Activated CD4-positive, alpha-beta memory T cell treated with anti-CD3 and anti-CD28 coated beads, Interleukin-2, amount 10 ng/mL, durations not matched to agents 7 days and 5 days (primary cell): Measurements from ENCODE around the gene MRM1. TPM values are rescaled to one million over a fixed set of nuclear protein-coding genes. Genes with fewer than 3 reads are reported as not detected.
"Not testable (repeated sequence)": the region's sequence is repeated elsewhere in the genome, so short reads cannot be mapped to it uniquely, and the experiment has no call there.

Source experiments
- CTCF ChIA-PET: fragments of 350-600 bp; sonication (Branson Sonifier 250); formaldehyde crosslinking; loops from one replicate; lab custom pipeline; 2021; ENCODE audit warnings: antibody characterized with exemption, inconsistent platforms; lab: Charles Lee
- POLR2A ChIA-PET: fragments of 350-600 bp; sonication (Branson Sonifier 250); formaldehyde crosslinking; loops from one replicate; lab custom pipeline; 2021; ENCODE audit warnings: antibody characterized with exemption; lab: Charles Lee
- DNase-seq: peaks from one replicate; pipeline ENCODE4 v3.0.0-alpha.2; 2020
- H3K27ac Mint-ChIP-seq: one replicate; pipeline ENCODE4 v1.8.0; 2021; ENCODE audit warnings: mild to moderate bottlenecking, mixed read lengths
- H3K27me3 Mint-ChIP-seq: one replicate; pipeline ENCODE4 v1.8.0; 2021; ENCODE audit warnings: mixed read lengths
- H3K36me3 Mint-ChIP-seq: one replicate; pipeline ENCODE4 v1.8.0; 2021; ENCODE audit warnings: low read depth, mixed read lengths
- H3K4me1 Mint-ChIP-seq: one replicate; pipeline ENCODE4 v1.8.0; 2021; ENCODE audit warnings: mixed read lengths
- H3K4me3 Mint-ChIP-seq: one replicate; pipeline ENCODE4 v1.8.0; 2021; ENCODE audit warnings: mild to moderate bottlenecking, mixed read lengths
- H3K9me3 Mint-ChIP-seq: one replicate; pipeline ENCODE4 v1.8.0; 2021; ENCODE audit warnings: mixed read lengths
- total RNA-seq, 2 experiments: library from RNA; stranded (reverse); gene quantifications; one replicate each; pipeline ENCODE4 v1.2.3, GENCODE V29; 2021

Gene MRM1
- total RNA-seq, 2 experiments from 2014 or later = 7.3 to 8.4 TPM

- H3K27me3 Mint-ChIP-seq = no peaks in the 10 kb centered on the region
- peak overlapping the region; percentile 83 for H3K4me3 Mint-ChIP-seq
- DNase-seq = peak; percentile 69
- H3K9me3 Mint-ChIP-seq = no peaks in the 10 kb centered on the region
- ChIA-PET POLR2A (interaction anchor here (0.9 to 3.2 kb wide), 10 partner anchors 11 to 756 kb away, joined by 3 to 51 read pairs (median 7); partner anchors contain the start of genes AATF, DHRS11, GGNBP2 and MYO19), CTCF (interaction anchor here (0.6 to 4.1 kb wide), 29 partner anchors 8 to 823 kb away, joined by 3 to 35 read pairs (median 5); partner anchors contain the start of genes DHRS11, MYO19 and PIGW)
- peaks cover 1% of the 10 kb centered on the region for H3K36me3 Mint-ChIP-seq
- H3K27ac Mint-ChIP-seq = peak overlapping the region; percentile 80
- H3K4me1 Mint-ChIP-seq = peaks cover 41% of the 10 kb centered on the region
Observed at GRCh38 chr17:36602924-36603384, 1.6 kb downstream of the MRM1 start.

- H3K4me3 Mint-ChIP-seq, CTCF ChIA-PET, DNase-seq, H3K27ac Mint-ChIP-seq, H3K27me3 Mint-ChIP-seq, POLR2A ChIA-PET, H3K9me3 Mint-ChIP-seq, H3K36me3 Mint-ChIP-seq: not testable (repeated sequence)
- peaks cover 54% of the 10 kb centered on the region for H3K4me1 Mint-ChIP-seq
Observed at GRCh38 chr17:36605028-36605427, 3.6 kb downstream of the MRM1 start.

- DNase-seq = no peak
- Mint-ChIP-seq H3K27me3 (no peaks in the 10 kb centered on the region), H3K27ac (peak overlapping the region; percentile 16), H3K4me1 (peaks cover 38% of the 10 kb centered on the region), H3K9me3 (no peaks in the 10 kb centered on the region), H3K36me3 (peaks cover 7% of the 10 kb centered on the region), H3K4me3 (no peak overlapping the region)
- ChIA-PET POLR2A (no interaction called here), CTCF (interaction anchor here (0.7 kb wide), 1 partner anchor 396 kb away, joined by 3 read pairs; no protein-coding TSS in a partner anchor)
Observed at GRCh38 chr17:36608280-36608679, 6.9 kb downstream of the MRM1 start.

GRCh38 chr17:36608794-36609497 is 7.6 kb downstream of the MRM1 start:
- ChIA-PET CTCF (interaction anchor here (0.7 kb wide), 1 partner anchor 395 kb away, joined by 3 read pairs; no protein-coding TSS in a partner anchor), POLR2A (no interaction called here)
- Mint-ChIP-seq H3K27me3 (no peaks in the 10 kb centered on the region), H3K9me3 (no peaks in the 10 kb centered on the region), H3K4me1 (peaks cover 35% of the 10 kb centered on the region), H3K4me3 (no peak overlapping the region), H3K36me3 (peaks cover 7% of the 10 kb centered on the region), H3K27ac (no peak overlapping the region)
- peak; percentile 33 for DNase-seq

- H3K36me3 Mint-ChIP-seq = peaks cover 7% of the 10 kb centered on the region
- no peak for DNase-seq
- H3K4me1 Mint-ChIP-seq = peaks cover 29% of the 10 kb centered on the region
- H3K27me3 Mint-ChIP-seq = no peaks in the 10 kb centered on the region
- ChIA-PET CTCF (interaction anchor here (1.8 kb wide), 1 partner anchor 9 kb away, joined by 7 read pairs; the partner anchor contains the start of gene MRM1), POLR2A (no interaction called here)
- no peak overlapping the region for H3K4me3 Mint-ChIP-seq
- no peak overlapping the region for H3K27ac Mint-ChIP-seq
- no peaks in the 10 kb centered on the region for H3K9me3 Mint-ChIP-seq
Observed at GRCh38 chr17:36609498-36609862, 8.1 kb downstream of the MRM1 start.

GRCh38 chr17:36610474-36610873 is 9.1 kb downstream of the MRM1 start:
- Mint-ChIP-seq H3K27me3 (no peaks in the 10 kb centered on the region), H3K27ac (no peak overlapping the region), H3K4me3 (no peak overlapping the region)

GRCh38 chr17:36611345-36612072 is 10.1 kb downstream of the MRM1 start:
- DNase-seq = no peak
- no peaks in the 10 kb centered on the region for H3K9me3 Mint-ChIP-seq
- ChIA-PET CTCF (no interaction called here), POLR2A (no interaction called here)
- H3K27me3 Mint-ChIP-seq = no peaks in the 10 kb centered on the region
- H3K4me1 Mint-ChIP-seq = peaks cover 15% of the 10 kb centered on the region
- peaks cover 7% of the 10 kb centered on the region for H3K36me3 Mint-ChIP-seq
- no peak overlapping the region for H3K4me3 Mint-ChIP-seq
- no peak overlapping the region for H3K27ac Mint-ChIP-seq

More at GRCh38 chr17:36610474-36610873, 9.1 kb downstream of the MRM1 start:
- Mint-ChIP-seq H3K36me3 (peaks cover 7% of the 10 kb centered on the region), H3K9me3 (no peaks in the 10 kb centered on the region), H3K4me1 (peaks cover 22% of the 10 kb centered on the region)
- no peak for DNase-seq
- CTCF ChIA-PET = interaction anchor here (1.8 kb wide), 1 partner anchor 10 kb away, joined by 7 read pairs; the partner anchor contains the start of gene MRM1
- POLR2A ChIA-PET = no interaction called here

- CTCF ChIA-PET = no interaction called here
- Mint-ChIP-seq H3K4me1 (peaks cover 15% of the 10 kb centered on the region), H3K4me3 (no peak overlapping the region), H3K36me3 (peaks cover 7% of the 10 kb centered on the region), H3K27ac (no peak overlapping the region), H3K9me3 (no peaks in the 10 kb centered on the region), H3K27me3 (no peaks in the 10 kb centered on the region)
- POLR2A ChIA-PET = no interaction called here
- DNase-seq = no peak
Observed at GRCh38 chr17:36612323-36612722, 10.9 kb downstream of the MRM1 start.

- H3K27me3 Mint-ChIP-seq = no peaks in the 10 kb centered on the region
- no peaks in the 10 kb centered on the region for H3K9me3 Mint-ChIP-seq
- POLR2A ChIA-PET = no interaction called here
- H3K4me3 Mint-ChIP-seq = no peak overlapping the region
- peaks cover 11% of the 10 kb centered on the region for H3K4me1 Mint-ChIP-seq
- peaks cover 4% of the 10 kb centered on the region for H3K36me3 Mint-ChIP-seq
- H3K27ac Mint-ChIP-seq = no peak overlapping the region
- CTCF ChIA-PET = interaction anchor here (0.9 to 1.3 kb wide), 2 partner anchors 9 to 13 kb away, joined by 3 to 4 read pairs; no protein-coding TSS in a partner anchor
- DNase-seq = no peak
Observed at GRCh38 chr17:36613155-36613554, 11.8 kb downstream of the MRM1 start.

- Mint-ChIP-seq H3K4me3 (no peak overlapping the region), H3K9me3 (no peaks in the 10 kb centered on the region), H3K27ac (no peak overlapping the region), H3K4me1 (peaks cover 2% of the 10 kb centered on the region), H3K27me3 (no peaks in the 10 kb centered on the region), H3K36me3 (no peaks in the 10 kb centered on the region)
- DNase-seq = no peak
- ChIA-PET POLR2A (interaction anchor here (0.8 kb wide), 1 partner anchor 11 kb away, joined by 3 read pairs; no protein-coding TSS in a partner anchor), CTCF (interaction anchor here (0.7 to 1.3 kb wide), 3 partner anchors 10 to 12 kb away, joined by 3 to 4 read pairs (median 3); no protein-coding TSS in a partner anchor)
Observed at GRCh38 chr17:36614081-36614480, 12.7 kb downstream of the MRM1 start.

- Mint-ChIP-seq H3K4me3 (no peak overlapping the region), H3K4me1 (no peaks in the 10 kb centered on the region), H3K9me3 (no peaks in the 10 kb centered on the region), H3K27ac (no peak overlapping the region), H3K36me3 (no peaks in the 10 kb centered on the region), H3K27me3 (no peaks in the 10 kb centered on the region)
- ChIA-PET POLR2A (interaction anchor here (0.8 to 0.9 kb wide), 2 partner anchors 12 to 13 kb away, joined by 3 read pairs; partner anchors contain the start of gene MRM1), CTCF (no interaction called here)
- no peak for DNase-seq
Observed at GRCh38 chr17:36614933-36615332, 13.6 kb downstream of the MRM1 start.

GRCh38 chr17:36616061-36617029 is 15.0 kb downstream of the MRM1 start:
- H3K4me3 Mint-ChIP-seq = no peak overlapping the region
- ChIA-PET CTCF (interaction anchor here (0.9 to 1.1 kb wide), 2 partner anchors 9 kb away, joined by 4 to 6 read pairs; no protein-coding TSS in a partner anchor), POLR2A (no interaction called here)
- H3K9me3 Mint-ChIP-seq = no peaks in the 10 kb centered on the region
- H3K36me3 Mint-ChIP-seq = no peaks in the 10 kb centered on the region
- no peaks in the 10 kb centered on the region for H3K27me3 Mint-ChIP-seq
- H3K4me1 Mint-ChIP-seq = peaks cover 3% of the 10 kb centered on the region
- no peak for DNase-seq
- H3K27ac Mint-ChIP-seq = no peak overlapping the region
